ENCODE data around the gene GCC2.
"Not testable (repeated sequence)": the region's sequence is repeated elsewhere in the genome, so short reads cannot be mapped to it uniquely, and the experiment has no call there.

DNA sequence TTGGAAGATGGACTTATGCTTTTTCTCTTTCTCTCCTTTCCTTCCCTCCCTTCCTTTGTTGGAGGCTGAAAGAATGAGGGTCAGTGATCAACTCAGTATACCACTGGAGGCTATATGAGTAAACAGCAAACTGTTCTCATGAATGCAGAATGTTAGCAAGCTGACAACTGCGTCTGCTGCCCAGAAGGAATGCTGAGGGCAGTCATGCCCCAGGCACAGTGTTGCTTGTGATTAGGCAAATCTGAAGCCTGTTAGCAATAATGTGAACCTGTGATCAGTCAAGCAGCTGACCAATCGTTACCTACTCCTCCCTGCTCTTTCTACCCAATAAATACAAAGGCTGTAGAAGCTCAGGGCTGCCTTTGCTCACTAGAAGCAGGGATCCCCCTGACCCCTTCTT lies 107.6 kb downstream of the GCC2 start:
- TF ChIP-seq, protein P1, sequence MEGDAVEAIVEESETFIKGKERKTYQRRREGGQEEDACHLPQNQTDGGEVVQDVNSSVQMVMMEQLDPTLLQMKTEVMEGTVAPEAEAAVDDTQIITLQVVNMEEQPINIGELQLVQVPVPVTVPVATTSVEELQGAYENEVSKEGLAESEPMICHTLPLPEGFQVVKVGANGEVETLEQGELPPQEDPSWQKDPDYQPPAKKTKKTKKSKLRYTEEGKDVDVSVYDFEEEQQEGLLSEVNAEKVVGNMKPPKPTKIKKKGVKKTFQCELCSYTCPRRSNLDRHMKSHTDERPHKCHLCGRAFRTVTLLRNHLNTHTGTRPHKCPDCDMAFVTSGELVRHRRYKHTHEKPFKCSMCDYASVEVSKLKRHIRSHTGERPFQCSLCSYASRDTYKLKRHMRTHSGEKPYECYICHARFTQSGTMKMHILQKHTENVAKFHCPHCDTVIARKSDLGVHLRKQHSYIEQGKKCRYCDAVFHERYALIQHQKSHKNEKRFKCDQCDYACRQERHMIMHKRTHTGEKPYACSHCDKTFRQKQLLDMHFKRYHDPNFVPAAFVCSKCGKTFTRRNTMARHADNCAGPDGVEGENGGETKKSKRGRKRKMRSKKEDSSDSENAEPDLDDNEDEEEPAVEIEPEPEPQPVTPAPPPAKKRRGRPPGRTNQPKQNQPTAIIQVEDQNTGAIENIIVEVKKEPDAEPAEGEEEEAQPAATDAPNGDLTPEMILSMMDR (IDR thresholded peaks at IDR 0.05; ENCODE audit: control extremely low read depth in 1 of 3, insufficient read depth in 1 of 3, low read depth in 1 of 3, low read length in 3 of 3): not testable (repeated sequence)
- TF ChIP-seq BRCA1 (IDR thresholded peaks at IDR 0.05; ENCODE audit: low read depth, low read length); TCF12 (IDR thresholded peaks at IDR 0.05; ENCODE audit: low read depth, low read length); MAFK (IDR thresholded peaks at IDR 0.05; ENCODE audit: low read depth, low read length); POLR2A (IDR thresholded peaks at IDR 0.05; ENCODE audit: control extremely low read depth in 1 of 2, low read depth in 2 of 2, low read length in 2 of 2); SIX5 (IDR thresholded peaks at IDR 0.05; ENCODE audit: low read depth, low read length); POLR2AphosphoS5 (IDR thresholded peaks at IDR 0.05; ENCODE audit: low read depth, low read length): not testable (repeated sequence)
- TF ChIP-seq, protein P2, sequence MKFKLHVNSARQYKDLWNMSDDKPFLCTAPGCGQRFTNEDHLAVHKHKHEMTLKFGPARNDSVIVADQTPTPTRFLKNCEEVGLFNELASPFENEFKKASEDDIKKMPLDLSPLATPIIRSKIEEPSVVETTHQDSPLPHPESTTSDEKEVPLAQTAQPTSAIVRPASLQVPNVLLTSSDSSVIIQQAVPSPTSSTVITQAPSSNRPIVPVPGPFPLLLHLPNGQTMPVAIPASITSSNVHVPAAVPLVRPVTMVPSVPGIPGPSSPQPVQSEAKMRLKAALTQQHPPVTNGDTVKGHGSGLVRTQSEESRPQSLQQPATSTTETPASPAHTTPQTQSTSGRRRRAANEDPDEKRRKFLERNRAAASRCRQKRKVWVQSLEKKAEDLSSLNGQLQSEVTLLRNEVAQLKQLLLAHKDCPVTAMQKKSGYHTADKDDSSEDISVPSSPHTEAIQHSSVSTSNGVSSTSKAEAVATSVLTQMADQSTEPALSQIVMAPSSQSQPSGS (IDR thresholded peaks at IDR 0.05; ENCODE audit: low read length): not testable (repeated sequence)
